Stimulated activated CD8-positive, alpha-beta memory T cell treated with anti-CD3 and anti-CD28 coated beads, Interleukin-15, amount 100 ng/mL, for 24 hours (primary cell): ENCODE data around the gene MPHOSPH9.

Source experiments
- DNase-seq: peaks from one replicate; pipeline ENCODE4 v3.0.0-alpha.2; 2020; ENCODE audit warnings: low read depth

MPHOSPH9 gene

DNA sequence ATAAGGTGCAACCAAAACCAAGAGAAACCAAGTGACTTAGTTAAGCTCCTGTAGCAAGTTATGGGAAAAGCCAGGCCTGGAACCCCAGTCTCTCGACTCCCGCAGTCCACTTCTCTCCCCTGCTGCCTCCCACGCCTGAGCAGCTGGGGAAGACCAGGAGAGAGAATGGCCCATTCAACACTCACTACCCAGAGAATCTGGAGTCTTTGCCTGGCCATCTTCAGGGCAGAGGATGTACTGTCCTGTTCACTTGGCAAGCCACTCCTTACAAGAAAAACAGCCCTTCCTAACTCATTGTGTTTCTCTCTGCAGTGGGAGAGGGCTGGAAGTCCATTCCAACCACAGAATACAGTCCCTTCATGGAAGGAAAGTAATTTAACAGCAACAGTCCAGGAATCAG is 83.9 kb downstream of the MPHOSPH9 start:
- no peak for DNase-seq

DNA sequence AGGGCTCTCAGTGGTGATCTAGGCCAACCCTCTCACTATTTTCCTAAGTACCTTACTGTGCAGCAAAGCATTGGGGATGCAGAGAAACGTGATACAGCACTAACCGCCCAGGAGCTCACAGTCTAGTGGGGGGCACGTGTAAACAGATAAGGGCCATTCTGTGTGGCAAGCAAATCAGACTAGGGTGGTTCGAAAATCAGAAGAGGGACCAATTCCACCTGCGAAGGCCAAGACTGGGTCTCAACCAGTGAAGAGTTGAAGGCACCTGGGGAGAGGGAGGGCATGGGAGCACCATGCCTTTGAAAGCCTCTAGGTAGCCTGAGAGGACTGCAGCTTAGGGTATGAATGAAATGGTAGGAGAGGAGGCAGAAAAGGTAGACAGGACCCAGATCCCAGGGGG is 84.3 kb downstream of the MPHOSPH9 start:
- no peak for DNase-seq

DNA sequence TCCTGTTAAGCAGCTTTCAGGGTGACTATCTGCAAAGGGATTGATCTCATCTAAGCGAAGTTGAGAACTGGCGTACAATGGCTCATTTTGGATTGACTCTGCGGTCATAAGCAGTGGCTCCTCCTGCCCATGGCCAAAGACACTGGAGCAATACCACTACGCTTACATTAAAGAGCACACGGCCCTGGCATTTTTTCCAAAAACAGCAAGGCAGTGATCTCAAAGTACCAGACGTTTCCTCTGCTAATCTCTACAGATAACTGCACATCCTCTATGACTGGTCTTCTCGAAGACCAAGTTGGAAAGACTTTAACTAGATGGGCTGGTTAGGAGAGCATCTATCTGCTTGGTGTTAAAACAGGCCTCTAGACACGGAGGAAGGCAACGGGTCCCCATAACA is 84.7 kb downstream of the MPHOSPH9 start:
- no peak for DNase-seq

DNA sequence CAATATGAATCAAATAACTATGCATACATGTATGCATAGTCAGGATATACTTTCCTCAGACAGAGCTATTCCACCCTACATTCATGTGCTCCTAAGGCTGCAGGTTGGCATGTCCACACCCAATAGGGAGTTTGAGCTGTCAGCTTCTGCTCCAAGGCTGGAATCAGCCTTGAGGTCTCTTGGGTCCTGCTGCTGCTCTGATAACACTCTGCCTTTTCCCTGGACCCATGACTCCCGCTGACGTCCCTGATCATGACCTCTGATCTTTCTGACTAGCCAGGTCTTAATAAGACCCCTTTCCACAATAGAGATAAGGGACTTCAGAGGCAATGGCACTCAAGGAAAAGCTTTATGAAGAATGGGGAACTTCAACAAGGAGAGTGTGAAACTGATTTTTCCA is 87.7 kb downstream of the MPHOSPH9 start:
- no peak for DNase-seq

DNA sequence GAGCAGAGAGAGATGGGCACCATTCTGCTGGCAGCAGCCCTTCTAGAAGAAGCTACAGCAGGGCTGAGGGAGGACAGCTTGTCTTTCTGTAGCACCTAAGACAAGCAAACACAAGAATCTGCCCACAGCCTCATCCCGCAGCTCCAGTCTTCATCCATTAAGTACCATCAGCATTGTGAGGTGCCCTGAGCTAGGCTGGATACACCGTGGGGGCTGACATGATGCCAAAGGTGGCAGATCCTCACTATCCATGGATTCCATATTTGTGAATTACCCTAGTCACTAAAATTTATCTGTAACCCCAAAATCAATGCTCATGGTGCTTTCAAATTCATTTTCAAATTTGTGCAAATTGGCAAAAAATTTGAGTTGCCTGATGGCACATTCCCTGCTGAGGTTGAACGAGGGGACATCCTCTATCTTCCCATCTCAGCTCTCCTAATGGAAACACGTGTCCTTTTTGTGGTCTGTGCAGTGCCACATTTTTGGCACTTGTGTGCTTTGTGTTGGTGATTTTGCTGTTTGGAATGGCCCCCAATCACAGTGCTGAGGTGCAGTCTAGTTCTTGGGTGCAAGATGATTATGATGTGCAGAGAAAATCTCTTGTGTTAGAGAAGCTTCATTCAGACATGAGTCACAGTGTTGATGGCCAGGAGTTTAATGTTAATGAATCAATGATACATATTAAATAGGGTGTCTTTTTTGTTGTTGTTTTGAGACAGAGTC is 89.0 kb downstream of the MPHOSPH9 start:
- no peak for DNase-seq

DNA sequence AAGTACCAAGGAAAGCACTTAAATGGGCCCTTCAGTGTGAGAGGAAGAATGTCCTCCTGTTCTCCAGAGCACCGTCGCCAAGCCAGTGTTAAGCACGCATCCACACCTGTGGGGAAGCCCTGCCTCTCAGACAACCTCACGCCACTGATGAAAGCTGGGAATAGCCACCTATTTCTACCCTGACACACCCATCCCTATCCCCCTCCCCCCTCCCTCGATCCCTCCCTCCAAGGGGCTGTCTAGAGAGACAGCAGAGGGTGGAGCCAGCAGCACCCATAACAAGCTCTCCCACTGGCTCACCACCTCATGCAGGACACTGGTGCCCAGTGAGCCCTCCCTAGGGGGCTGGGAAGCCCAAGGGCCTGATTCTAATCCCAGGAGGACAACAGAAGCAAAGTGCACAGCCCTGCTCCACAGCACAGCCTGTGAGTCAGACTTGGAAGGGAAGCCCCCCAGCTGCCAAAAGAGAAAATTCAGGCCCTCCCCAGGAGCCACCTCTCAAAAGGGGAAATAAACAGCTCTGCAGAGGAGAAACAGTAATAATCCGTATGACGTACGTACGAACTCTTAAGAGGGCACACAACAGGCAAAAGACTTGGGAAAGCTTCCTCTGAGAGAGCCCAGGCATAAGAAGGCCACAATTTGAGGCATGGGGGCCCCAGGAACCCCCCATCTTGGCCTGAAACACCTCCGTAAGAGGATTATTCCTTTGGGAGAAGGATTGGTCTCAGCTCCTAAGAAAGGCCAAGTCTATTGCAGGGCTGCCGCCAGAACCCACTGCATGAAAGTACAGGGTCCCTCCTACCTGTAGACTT is 89.8 kb downstream of the MPHOSPH9 start:
- no peak for DNase-seq

DNA sequence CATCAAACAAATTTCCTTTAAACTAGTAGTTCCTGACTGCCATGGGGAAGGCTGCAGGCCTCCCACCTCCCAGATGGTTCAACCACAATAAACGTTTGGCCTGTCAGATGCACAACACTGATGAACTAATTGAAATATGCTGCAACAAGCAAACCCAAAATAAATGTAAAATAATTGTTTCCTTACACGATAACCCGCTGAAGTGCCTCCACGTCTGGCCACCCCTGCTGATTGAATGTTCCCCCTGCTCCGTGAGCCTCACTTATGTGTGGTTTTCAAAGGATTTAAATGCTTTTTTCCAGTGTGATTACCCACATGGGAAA is 90.5 kb downstream of the MPHOSPH9 start:
- no peak for DNase-seq

DNA sequence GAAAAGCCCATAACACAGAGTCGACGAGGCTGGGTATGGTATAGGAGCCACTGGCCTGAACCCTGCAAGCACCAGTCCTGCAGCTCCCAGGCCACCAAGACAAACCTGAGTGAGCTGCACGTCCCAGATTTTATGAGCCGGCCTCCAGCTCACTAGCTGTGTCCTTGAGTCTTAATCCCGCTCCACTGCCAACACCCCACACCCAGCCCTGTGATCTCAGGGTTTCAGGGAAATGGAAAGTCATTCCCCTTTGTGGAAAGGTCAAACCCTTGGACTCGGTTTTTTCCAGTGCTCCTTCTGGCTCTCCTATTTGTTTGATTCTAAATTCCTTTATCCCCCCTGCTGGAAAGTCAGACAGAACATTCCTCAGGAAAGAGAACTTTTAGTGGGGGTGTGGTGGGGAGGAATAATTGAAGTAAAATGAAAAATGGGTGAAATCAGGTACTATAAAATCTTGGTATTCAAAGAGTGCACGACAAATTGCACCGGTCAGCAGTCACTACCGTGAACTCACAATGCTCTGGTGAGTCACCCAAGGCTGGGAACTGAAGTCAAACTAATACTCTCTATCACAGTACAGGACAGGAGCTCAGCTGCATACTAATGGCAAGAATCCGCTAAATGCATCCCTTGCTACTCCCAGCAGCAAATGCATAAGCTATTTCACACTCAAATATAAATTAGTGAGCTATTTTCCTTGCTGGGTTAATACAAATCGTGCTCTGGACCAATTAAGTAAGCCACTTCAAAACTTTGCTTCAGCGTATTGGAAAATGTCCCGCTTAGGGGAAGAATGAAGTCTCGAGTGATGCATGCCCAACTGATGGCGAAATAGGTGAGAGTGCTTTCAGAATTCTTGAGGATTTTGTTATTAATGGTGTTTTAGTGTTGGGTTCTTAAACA is 91.1 kb downstream of the MPHOSPH9 start:
- no peak for DNase-seq

DNA sequence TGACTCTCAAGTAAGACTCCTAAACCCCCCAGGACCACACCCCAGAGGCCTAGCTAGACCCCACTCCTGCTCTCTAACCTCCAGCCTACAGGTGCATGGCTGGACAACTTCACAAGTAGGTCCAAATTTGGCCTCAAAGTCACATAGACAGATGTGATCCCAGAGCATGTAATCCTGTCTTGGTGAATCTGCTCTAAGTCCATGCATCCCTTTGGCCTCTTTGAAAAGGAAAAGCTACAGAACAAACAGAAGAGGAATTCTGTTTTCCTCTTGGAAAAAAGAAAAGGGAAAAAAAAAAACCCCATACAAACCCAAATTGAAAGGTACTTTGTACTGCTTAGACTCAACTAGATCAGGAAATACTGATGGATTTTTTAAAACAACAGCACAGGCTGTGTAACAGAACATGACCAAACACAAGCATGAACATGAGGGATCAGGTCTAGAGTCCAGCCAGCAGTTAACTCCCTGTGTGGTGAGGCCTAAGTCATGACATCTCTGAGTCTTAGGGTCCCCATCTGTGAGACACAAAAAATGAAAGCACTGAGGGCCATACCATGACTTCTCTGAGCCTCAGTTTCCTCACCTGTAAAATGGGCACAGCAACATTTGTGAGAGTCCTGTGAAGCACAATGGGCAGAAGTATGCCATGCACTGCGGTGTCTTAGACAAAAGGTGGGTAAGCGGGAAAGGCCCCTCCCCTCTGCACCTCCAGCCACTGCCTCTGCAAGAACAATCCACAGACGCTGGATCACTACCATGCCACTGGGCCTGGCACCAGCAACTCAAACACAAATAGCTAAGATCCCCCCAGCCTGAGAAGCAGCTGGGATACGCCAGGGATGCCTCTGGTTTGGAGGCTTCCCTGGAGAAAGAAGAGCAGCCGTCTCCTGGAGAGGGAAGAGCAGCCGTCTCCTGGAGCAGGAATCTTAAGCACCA is 92.0 kb downstream of the MPHOSPH9 start:
- DNase-seq, result no peak

DNA sequence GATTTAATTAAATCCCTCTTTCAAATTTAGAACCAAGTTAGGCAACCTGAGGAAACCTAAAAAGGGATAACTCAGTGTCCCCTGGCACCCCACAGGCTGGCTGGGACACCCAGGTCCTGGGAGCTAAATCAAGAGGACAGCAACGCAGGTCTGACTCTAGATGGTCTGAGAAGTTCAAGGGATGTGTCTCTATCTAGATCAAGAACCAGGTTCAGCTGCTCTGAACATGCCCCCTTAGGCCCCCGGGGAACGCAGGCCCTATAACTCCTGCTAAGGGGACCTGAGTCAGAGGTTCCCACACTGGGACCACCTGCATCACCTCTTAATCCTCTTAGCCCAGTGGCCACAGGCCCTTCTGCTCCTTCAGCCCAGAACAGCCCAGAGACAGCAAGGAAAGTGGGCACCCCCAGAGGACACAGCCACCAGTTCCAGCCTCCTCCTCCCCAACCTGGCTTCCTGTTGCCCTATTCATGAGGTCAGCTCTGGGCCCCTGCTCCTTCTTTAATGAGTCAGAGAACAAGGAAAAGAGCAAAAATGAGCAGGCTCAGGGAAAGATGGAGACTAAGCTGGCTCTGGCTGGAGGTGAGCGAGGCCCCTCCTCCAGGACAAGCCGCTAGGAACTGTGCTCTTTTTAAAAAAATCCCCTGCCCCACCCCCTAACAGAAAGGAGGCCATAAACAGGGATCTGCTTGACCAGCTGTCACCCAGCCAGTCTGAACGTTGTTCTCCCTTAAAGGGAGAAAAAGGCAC is 92.8 kb downstream of the MPHOSPH9 start:
- no peak for DNase-seq

DNA sequence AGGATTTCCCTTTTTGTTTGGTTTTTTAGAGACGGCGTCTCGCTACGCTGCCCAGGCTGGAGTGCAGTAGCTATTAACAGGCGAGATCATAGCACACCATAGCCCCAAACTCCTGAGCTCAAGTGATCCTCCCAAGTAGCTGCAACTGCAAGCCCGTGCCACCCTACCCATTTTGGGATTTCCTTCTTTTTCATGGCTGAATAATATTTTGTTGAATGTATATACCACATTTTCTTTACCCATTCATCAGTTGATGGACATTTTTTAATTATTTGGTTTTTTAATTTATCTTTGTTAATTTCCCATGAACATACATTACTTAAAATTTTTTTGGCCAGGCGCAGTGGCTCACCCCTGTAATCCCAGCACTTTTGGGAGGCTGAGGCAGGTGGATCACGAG is 97.3 kb downstream of the MPHOSPH9 start:
- DNase-seq, result no peak

DNA sequence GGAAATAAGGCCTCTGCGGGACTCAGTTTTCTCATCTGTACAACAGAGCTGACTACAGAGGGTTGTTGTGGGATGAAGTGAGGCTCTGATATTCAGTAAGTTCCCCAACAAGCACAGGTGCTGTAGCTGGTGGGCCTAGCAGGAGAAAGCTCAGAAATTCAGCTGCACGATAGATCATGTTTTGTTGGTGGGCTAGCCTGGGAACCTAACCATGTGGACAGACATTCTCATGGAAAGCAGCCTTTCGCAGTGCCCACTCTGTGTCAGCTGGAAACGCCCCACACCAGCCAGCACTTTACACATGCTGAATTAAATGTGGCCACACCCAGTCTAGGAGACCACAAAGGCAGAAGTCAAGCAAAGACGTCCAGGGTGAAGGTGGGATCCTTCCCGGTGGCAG is 98.1 kb downstream of the MPHOSPH9 start:
- no peak for DNase-seq

DNA sequence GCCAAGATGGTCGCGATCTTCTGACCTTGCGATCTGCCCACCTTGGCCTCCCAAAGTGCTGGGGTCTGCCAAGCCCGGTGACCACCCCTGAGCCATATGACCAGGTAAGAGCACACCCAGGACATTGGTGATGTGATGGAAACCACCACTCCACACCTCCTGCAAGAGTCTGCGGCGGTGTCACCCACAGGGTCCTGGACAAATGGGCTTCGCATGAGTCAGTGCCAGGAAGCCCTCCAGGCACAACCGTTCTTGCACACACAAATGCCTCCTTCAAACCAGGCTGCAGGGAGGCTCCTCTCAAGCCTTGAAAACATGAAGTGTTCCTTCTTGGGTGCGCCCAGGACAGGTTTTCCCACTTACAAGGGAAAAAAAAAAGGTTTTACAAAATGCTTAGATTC is 98.7 kb downstream of the MPHOSPH9 start:
- DNase-seq, result no peak

DNA sequence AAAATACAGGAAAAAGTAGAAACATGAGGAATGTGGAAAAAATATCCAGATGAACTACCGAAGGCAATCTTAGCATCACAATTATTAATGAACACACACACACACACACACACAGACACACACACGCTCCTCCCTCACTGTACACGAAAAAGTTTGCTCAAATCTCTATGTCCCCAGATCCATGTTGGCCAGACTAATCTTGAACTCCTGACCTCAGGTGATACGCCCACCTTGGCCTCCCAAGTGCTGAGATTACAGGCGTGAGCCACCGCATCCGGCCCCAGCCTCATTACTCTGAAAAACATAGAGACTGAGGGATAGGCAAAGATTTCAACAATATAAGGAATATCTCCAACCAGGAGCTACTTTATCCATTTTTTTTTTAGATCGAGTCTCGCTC is 99.2 kb downstream of the MPHOSPH9 start:
- no peak for DNase-seq

DNA sequence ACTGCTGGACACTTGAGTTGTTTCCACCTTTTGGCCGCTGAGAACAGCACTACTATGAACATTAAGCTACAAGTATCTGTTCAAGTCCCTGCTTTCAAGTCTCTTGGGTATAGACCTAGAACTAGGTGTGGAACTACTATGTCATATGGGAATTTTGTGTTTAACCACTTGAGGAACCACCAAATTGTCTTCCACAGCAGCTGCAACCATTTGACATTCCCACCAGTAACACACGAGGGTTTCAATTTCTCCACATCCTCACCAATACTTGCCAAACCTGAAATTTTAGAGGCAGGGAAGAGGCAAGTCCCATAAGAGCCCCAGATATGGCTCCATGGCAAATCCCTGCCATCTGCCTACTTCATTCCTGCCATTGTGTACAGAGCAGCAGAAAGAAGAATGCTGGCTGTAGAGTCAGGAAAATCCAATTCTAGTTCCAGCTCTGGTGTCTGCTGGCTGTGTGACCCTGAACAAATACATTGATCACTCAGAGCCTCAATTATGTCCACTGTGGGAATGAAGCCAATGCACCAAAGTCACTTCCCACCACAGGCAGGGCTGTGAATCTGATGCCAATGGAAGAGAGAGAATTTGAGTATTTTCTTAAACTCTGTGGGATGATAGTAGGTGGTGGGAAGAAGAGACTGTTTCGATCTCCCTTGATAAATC is 99.9 kb downstream of the MPHOSPH9 start:
- no peak for DNase-seq

DNA sequence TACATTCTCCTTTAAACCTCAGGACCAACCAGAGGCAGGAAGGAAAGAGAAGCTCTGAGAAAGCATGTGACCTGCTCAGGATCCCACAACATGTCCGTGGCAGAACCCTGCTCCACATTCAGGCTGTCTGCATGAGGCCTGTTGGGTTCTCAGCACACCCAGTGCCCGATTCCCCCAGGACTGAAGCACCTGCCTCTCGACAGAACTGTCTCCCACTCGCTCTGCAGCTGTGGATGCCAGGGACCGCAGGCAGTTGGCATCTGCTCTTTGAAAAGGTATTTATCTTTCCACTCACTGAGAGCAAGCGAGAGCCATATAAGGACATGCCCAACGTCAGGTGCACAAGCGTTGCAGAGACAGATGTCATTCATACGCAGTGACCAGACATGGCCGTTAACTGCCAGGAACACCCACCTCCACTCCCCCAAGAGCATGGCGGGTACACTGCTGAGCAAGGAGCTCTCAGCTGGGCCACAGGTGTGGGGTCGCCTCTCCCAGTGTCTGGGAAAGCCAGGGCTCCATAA is 101.0 kb downstream of the MPHOSPH9 start:
- DNase-seq, result no peak

DNA sequence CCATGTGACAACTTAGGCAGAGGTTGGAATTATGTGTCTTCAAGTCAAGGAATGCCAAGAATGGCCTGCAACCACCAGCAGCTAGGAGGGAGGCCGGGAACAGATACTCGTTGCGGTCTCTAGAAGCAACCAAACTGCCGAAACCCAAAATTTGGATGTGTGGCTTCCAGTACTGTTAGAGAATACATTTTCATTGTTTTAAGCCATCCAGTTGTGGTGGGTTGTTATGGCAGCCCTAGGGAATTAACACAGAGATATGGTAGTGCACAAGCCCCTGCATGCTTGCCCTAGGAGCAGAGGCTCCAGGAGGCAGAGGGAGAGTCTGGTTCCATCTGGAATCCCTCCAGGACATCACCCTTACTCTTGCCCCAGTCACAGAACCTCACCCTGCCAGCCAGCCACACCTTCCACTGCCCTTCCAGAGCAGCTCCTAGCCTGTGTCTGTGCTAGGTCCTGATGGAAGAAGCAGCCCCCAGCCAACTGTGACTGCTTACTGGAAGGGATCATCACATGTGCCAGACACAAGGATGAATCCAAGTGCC is 101.6 kb downstream of the MPHOSPH9 start:
- no peak for DNase-seq

DNA sequence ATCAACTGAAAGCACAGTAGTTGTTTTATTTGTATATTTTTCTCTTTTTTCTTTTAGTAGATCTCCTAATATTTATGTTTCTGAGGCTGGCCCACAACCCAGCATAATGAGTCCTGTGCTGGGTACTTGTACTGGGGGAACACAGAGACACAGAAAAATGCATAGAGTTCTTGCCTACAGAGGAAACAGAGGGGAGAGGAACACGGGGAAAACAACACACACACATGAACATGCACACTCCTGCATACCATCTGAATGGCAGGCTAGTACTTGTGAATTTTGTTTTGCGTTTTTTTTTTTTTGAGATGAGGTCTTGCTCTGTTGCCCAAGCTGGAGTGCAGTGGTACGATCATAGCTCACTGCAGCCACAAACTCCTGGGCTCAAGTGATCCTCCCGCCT is 103.3 kb downstream of the MPHOSPH9 start:
- no peak for DNase-seq

DNA sequence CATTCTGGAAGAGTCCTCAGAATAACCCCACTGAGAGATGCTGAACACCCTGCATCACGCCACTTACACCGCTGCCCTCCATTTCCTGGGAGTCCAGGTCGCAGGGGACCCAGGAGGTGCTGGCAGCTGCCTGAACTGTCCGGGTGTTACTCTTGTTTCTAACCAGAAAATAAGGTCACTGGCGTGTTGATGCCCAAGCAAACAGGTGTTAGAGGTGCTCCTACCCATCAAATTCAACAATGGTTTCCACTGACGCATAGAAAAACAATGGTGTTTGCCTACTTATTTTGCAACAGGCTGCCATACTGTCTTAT is 105.8 kb downstream of the MPHOSPH9 start:
- DNase-seq, result no peak
